ENCODE results near the gene CCNI2.
A peak's percentile ranks its signal among the peaks of the same experiment; 100 is the strongest.

Gene CCNI2

DNA sequence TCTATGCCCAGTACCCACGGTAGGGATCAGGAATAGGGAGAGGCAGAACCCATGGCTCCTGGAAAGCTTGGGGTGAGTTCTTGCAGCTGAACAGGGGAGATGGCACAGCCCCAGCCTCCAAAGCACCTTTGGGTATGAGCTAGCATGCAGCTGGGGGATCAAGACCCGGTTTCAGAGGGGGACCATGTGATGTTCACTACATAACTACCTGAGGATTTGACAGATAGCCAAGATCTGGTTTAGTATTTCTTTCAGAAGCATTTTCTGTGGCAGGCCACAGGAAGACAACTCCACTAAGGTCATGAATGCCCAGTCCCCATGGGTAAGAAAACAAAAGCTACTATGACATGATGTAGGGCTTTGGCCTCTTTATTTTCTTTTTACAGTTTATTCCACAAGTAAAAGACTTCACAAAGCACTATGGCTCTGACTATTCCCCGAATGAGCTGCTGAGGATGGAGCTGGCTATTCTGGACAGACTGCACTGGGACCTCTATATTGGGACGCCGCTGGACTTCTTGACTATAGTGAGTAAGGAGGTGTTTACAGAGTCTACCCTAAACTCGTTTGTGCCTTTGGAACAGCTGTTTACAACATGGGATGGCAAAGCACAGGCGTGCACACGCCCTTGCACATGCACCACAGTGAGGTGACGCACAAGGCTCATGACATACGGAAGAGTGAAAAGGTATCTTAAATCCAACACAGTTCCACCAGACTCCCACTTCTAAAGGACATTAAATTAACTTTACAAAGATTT lies 3.4 kb downstream of the CCNI2 start:
- DNase-seq, result no peak

- DNase-seq, result no peak
Observed at GRCh38 chr5:132751444-132751843, 4.2 kb downstream of the CCNI2 start.

DNA sequence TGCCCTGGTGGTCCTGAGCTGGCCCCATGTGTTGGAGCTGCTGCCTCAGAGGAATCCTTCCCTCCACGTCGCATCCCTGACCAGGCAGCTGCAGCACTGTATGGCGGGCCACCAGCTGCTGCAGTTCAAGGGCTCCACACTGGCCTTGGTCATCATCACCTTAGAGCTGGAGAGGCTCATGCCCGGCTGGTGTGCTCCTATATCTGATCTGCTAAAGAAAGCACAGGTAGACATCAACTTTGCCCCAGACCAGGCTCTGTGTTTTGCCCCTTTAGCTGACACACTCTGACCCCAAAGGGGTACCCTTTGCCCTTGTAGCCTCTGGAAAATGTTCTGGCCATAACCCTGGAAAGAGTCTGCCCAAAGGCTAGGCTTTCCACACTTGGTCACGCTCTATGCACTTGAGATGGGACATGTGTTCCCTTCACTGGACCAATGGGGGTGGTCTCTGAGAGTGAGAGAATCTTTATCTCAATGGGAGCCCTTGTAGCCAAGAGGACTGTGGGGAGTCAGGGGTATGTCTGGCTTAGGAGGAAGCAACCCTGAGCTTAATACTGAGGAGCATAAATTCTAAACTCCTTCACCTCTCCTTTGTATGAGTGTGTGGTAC lies 4.8 kb downstream of the CCNI2 start:
- no peak for DNase-seq

GRCh38 chr5:132752581-132753125 lies 5.4 kb downstream of the CCNI2 start:
- DNase-seq, result no peak

DNA sequence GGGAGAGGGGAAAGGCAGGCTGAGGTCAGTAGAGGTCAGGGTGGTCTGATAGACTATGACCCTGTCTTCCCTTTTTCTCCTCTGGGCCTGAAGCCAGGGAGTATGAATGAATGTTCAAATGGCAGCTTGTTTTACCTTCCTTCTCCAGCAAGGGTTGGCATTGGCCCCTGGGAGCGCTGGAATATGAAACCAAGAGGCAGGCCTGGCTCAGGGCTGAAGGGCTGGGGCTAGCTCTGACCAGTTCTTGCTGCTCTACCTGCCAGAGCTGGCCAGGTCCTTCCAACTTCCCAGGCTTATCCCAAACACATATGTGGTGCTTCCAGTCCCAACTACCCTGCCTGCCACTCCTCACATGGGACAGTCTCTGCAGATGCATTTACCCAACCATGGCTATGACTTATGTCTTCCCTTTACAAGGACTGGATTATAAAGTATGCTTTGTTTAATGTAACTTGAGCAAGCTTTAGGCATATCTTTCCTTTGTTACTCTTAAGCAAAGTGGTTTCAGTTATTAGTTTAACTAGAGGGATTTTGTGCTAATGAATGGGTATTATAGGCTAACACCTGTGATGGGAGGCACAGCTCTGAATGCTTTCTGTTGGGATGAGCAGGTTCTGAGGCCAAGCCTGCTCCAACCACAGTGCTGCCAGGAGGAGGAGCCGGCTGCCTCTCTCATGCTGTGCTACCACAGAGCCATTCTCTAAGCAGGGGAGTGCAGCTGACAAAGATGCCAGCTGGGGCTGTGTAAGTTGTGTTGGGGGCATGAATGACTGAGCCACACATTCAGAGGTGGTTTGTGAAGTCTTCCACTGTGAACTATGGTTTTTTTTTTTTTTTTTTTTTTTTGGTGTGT lies 6.1 kb downstream of the CCNI2 start:
- DNase-seq, result no peak

- DNase-seq, result no peak
Observed at GRCh38 chr5:132754111-132754510, 6.9 kb downstream of the CCNI2 start.

- DNase-seq, result no peak
Observed at GRCh38 chr5:132754947-132755346, 7.7 kb downstream of the CCNI2 start.

DNA sequence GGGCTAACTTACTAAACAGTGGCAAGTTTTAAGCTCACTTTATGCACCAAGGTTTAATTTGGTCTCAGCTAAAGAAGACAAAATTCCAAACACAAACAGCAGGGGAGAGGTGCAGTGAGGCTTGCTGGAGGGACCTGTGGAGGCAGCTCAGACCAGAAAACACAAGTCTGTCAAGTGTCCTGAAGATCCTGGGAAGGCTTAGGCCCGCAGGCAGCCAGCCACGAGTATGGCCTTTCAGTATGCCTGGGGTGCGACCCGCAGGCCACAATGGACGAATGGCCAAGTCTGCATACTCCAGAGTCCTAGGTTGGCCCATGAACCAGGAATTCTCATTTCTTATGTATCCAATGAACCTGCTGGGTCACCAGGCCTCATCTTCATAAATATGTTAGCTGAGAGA lies 9.3 kb downstream of the CCNI2 start:
- DNase-seq, result no peak

GRCh38 chr5:132758451-132758850 lies 11.2 kb downstream of the CCNI2 start:
- DNase-seq, result no peak

DNA sequence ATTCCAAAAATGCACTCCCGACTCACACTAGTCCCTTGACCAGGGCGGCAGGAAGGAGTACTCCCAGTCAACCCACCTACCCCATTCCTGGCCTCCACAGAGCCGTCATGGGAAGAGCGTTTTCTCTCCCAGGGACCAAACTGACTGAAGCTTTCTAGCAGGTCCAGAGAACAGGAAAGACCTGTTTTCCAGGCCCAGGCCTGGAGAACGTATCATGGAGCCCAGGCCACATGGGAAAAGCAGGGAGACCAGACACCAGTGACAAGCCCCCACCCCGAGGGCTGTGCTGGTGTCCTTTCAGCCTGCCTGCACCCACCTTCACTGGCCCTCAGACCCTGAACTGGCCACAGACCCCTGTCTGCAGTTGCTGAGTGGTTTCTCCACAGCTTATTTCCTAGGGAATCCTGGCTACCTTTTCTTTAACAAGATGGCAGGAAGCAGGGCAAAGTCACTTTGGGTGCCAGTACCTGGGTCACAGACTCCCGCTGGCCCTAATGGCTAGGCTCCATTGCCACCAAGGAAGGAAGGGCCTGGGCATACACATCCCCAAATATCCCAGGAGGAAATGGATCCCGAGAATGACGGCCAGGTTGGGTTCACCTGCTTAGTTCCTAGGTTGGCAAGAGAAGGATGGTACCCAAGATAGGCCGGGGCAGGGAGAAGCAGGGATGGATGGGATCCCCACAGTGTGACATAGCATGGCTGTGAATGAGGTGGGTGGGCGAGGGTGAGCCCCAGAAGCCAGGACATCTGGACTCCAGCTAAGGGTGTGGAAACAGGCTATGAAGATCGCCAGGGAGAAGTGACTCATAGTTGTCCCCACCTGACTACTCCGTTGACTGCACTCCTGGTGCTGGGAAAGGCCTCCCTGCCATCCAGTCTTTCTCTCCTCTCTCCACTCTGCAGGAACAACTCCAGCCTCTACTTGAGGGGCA lies 12.2 kb downstream of the CCNI2 start:
- no peak for DNase-seq

DNA sequence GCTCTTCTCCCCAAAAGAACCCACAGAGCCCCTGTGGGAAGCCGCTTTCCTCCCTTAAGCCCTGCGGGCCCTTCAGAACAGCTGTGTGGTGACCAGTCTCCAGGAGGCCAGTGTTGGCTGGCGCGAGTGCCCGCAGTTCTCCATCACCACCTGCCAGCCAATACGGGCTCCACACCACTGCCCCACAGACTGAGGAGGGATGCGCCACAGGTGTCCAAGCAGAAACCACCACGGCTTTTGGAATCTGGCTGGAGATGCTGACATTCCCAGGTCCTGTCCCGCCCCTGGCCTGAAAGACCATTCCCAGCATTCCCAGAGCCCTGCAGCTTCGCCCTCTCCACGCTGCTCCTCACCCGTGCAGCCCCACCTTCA lies 12.8 kb downstream of the CCNI2 start:
- DNase-seq, result no peak

GRCh38 chr5:132760601-132761317 lies 13.5 kb downstream of the CCNI2 start:
- no peak for DNase-seq

DNA sequence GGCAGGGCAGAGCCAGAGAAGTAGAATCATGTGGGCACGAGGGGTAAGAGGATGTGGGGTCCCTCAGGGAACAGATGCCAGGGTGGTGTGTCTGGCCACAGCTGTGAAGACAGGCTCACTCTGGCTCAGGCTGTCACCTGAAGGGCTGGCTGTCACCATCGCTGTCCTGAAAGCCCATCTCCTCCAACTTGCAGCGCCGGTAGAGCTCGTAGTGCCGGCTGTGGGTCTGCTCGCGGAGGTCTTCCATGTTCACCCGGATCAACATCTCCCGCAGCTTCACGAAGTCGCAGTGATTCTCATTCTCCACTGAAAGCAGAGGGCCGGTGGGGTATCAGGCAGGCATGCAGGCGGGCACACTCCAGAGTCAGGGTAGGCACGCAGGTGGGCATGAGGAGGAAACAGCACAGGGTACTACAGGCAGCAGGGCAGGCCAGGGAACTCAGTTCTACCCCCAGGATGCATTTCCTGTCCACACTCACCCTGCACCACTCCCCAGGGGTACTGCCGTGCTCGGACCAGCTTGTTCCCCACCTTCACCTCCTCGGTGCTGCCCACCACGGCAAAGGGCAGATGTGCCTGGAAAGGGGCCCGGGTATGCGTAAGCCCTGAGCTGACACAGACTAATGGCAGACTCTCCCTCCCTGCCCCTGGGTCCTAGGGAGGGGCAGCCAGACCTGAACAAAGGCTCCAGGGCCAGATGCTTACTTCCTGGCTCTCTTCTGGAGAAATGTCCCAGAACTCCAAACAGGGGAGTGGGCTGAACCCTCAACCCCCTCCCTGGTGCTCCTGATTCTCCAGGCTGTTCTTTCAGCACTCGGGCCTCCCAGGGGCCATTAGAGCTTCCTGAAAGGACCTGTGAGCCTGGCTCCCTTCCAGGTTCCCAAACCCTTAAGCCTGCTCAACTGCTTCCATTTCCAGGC lies 14.4 kb downstream of the CCNI2 start:
- no peak for DNase-seq

DNA sequence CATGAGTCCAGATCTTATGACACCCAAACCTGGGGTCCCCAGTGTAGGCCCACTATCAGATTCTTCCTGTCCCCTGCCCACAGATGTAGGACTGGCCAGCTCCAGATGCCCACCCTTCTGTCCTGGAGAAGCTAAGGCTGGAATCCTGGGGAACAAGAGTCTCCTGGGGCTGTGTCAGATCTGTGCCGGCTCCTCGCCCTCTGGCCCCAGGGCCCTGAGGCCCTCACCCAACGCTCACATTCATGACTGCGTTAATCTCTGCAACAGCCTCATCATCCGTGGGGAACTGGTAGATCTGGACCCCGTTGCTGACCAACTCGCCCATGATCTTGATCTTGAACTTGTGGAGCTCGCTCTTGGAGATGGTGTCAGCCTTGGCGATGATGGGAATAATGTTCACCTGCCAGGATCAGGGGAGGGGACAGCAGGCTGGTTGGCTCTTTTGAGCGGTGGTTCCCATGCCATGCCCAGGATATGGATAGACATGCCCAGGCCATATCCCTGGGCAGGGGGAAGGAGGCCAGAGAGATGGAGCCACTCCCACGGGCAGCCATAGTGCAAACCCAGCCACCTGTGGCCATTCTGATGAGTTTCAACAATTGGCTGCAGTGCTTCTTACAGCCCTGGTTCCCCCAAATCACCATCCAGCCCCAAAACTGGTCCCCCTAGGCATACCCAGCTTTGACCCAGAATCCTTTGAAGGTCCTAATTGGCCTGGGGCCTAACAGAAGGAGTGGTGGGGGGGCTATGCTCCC lies 15.2 kb downstream of the CCNI2 start:
- no peak for DNase-seq

DNA sequence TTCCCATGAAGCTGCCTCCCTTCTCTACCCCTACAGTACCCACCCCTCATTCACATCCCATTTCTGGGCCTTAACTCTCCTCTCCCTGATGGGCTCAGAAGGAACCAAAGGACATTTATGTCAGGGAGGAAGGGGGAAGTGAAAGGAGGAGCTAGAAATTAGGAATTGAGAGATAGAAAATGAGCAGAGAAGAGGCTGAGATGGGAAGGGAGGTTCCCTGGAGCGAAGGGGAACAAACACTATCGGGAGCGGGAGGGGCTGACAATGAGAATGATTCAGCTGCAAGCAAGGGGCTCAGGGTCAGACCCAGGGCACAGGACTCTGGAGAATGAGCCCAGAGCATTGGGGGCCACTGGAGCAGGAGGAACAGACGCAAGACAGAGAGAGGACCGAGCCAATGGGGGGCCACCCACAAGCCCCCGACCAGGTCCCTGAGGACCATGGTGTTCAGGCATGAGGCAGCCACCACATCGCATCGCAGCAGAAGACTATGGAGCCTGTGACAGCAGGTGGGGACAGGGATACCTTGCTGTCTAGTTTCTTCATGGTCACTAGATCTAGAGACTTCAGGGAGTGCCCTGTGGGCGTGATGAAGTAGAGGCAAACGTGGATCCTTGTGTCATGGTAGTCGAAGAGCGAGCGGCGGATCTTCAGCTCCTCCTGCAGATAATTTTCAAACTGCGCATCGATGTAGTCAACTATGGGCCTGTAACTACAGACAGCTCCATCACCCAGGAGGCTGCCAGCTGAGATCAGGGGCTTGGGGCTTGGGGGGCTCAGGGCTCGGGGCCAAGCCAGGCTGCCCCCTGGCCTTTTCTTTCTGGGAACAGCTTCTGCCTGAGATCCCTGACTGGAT lies 16.2 kb downstream of the CCNI2 start:
- peak in 1 of 2 donors; percentile 7 for DNase-seq

- DNase-seq, result no peak
Observed at GRCh38 chr5:132764051-132764450, 16.8 kb downstream of the CCNI2 start.

GRCh38 chr5:132764671-132765238 lies 17.5 kb downstream of the CCNI2 start:
- no peak for DNase-seq

GRCh38 chr5:132765311-132766019 lies 18.2 kb downstream of the CCNI2 start:
- no peak for DNase-seq
